GM19328 (cell line): ENCODE data around the gene COX7A2.

Source experiments
- ATAC-seq: cut with Tn5 transposase; IDR thresholded peaks from one replicate; pipeline ENCODE4 v1.9.1; 2021; ENCODE audit warnings: mild to moderate bottlenecking, moderate library complexity; ENCODE audit not compliant: unreplicated experiment

Gene COX7A2, protein sequence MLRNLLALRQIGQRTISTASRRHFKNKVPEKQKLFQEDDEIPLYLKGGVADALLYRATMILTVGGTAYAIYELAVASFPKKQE

GRCh38 chr6:75243333-75244062, at the start of gene COX7A2:
TSS of gene COX7A2 (minus strand) at chr6:75243801. CDS start at chr6:75243734, 67 bp downstream.
- peak; percentile 97 for ATAC-seq

DNA sequence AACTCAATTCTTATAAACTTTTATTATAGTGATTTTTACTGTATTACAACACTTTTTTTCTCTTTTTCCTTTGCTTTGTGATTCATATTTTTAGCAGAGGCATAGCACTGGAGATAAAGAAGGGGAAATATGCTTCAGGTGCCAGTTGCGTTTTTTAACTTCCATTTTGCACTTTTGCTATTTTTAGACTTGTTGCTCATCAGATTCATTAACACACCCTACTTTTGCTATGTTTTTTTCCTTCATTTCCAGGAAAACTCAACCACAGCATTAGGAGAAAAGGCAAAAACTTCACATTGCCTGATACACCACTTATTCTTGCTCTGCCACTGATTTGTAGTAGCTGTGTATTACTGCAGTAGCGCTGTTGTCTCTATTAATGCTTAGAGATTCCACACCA, 49.0 kb upstream of the COX7A2 start:
- ATAC-seq: no peak

DNA sequence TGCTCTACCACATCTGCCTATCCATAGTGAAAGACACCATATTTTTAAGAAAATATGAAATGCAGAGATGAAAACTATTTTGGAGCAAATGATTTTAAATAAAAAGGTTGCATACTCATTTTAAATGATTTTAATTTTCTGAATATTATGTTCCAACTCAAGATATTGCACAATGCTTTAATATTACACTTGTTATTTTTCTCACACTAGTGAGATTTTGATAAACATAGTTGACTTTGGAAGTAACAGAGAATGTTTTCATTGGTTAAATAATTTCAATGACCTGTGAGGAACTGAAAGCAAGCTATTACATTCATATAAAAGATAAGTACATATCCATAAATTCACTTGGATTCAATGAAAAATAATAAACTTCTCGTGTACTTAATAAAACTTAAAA, 48.1 kb upstream of the COX7A2 start:
- ATAC-seq: no peak

DNA sequence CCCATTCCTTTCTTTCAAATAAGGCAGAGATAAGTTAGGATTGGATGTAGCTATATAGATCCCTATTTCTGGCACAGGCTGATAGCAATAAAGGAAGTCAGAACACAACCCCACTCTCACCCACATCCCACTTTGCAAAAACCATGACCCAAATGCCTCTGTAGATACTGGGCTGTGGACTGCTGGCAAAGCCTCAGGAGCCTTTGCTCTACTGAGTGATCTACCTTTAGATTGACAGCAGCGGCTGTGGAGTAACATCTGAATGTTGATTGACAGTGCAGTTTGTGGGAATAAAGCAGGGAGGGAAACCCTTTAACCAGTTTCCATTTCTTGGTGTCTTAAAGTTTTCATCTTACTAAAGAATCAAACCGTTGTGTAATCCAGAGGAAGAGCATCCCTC, 47.7 kb upstream of the COX7A2 start:
- ATAC-seq: no peak

- ATAC-seq: no peak
Measured at GRCh38 chr6:75290136-75290945, 46.7 kb upstream of the COX7A2 start.

- no peak for ATAC-seq
Measured at GRCh38 chr6:75288023-75288422, 44.4 kb upstream of the COX7A2 start.

DNA sequence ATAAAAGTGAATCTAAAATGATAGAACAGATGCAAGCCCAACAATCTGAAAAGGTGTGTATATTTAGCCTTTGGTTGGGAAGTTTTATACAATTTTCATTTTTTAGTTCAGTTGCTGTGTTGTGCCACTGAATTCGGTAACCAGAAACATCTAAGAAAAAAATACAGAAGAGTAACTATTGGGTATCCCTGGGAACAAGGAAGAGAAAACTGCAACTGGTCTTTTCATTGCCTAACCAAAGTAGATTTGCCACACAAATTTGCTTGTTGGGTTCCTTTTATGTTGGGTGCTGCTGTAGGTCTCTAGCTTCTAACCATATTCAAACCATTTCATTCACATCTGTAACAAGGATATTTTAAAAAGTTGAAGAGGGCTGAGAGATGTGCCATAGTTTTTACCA, 43.8 kb upstream of the COX7A2 start:
- no peak for ATAC-seq

DNA sequence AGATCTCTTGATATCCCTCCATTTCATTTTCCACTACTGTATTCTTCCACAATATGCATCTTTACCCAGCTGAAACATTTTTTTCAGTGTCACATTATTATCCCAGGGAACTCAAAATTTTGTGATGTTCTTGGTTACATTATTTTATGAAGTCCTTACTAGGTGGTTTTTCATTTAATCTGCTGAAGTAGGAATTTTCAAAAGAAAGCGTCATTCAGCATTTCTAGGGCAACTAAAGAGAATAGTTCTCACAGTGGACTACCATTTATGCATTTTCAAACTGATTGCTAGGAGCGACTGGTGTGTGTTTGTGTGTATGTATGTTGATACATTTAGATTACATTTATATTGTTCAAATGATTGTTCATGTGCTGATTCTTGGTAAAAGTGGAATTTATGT, 43.4 kb upstream of the COX7A2 start:
- no peak for ATAC-seq

DNA sequence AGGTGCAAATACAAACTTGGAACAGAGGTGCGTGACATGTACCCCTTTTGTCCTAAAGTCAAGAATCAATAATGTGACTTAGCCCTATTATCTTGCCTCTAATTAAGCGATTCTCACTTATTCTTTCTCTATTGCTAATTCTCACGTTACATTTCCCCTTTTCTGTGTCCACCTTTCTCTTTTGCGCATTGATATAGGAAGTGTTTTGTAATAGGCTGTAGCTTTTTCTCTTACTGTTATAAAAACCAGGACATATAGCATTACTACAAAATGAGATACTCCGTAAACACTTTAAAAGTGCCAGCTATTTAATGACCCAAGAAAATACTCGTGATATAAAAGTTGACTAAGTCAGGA, 41.7 kb upstream of the COX7A2 start:
- no peak for ATAC-seq

DNA sequence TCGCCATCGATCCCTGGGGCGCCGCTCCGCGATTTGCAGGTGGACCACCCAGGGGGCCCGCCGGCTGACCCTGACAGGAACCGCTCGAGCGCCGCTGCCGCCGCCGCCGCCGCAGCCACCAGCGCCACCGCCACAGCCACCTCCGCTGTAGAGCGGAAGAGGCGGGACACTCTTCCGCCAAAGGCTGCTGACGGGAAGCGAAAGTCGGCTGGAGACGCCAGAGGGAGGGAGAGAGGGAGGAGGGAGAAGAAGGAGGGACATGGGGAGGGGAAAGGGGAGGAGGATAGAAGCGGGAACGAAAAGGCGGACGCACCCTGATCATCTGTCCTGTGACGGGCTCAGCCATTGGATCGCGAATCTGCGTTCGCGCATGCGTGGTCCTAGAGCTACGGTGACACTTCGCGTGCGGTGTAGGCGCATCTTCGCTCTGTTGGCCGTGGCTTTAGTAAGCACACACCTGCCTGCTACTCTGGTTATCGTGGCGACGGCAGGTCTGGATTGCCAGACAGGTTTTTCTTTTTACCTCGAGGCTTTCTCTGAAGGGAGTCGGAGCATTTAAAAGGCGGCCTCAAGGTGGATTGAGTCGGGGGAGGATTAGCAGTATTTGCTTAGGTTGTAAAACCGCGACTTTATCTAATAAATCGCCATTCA, 41.2 kb upstream of the COX7A2 start, which contains the start of gene TMEM30A:
TMEM30A (minus strand) TSS at position 161 of the 651 bp plus-strand sequence; CDS start at position 7, 154 bp downstream.
- ATAC-seq: peak; percentile 89

DNA sequence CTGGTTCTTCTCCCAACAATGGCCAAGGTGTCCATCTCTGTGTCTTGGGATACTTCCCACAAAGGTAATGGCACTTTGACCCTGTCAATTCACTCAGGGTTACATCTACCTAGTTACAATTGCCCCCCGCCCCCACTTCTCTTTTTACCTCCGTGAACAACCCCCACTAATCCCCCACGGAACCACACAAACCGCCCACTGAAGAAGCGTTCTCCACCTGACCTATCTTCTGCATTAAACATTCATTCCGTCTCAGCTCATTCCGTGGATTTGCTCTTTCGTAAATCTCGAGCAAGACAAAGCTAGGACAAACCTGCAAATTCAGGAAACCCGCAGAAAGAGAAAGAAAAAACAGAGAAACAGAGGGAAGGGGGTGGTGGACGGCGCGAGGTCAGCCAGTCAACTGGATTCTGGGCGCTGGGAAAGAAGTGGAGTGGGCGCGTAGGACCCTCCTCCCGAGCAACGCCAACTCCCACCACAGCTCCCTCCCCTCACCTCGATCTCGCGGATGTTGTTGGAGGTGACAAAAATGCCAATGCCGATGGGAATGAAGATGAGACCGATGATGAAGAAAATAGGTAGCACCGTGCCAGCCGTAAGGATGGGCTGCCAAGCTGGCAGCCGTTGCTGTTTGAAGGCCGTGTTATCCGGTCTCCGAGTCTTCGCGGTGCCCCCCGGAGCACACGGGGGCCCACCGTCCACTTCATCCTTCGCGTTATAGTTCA, 40.5 kb upstream of the COX7A2 start:
- peak; percentile 14 for ATAC-seq

DNA sequence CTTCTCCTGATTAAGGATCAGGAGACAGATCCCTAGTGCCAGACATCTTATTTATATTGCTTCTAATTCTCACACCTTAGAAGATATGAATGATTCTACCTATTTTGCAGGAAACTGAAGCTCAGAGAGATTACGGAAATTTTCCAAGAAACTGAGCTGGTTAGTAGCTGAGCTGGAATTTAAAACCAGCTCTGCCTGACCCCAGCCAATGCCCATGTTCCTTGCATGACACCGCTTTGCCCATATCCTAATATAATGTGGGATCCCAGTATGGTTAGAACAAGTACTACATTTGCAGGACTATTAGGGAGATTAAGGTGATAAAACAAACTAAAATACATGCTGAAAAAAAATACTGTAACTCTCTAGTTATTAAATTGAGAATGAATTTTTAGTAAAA, 39.1 kb upstream of the COX7A2 start:
- no peak for ATAC-seq

GRCh38 chr6:75281653-75282052, 38.1 kb upstream of the COX7A2 start:
- ATAC-seq: no peak

DNA sequence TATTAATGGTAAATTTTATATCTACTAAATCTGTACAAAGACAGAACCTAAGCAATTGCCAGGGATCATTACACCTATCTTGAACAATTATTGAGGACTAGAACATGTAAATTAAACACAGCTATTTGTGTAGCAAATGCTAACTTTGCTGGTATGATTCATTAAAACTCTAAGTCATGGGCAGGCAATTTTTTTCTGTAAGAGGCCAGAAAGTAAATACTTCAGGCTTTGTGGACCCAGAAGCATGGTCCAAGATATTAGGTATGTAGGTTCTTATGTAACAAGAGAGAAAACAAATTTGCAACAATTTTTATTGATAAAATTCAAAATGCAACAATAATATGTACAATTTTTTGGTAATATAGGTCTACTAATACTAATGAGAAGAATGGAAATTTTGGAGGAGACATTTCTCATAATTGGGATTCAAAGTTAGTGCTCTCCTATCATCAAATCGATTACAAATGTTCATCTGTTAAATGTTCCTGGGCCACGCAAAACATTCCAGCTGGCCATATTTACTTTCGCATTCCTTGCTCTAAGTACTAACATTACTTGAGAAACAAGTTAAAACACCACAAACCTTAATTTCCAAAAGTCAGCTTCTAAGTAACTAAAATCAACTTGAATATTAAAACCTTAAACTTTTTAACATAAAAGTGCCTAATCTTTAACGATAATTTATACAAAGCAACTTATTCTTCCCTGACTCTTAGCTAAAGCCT, 36.7 kb upstream of the COX7A2 start:
- ATAC-seq: no peak

GRCh38 chr6:75279418-75279817, 35.8 kb upstream of the COX7A2 start:
- no peak for ATAC-seq

DNA sequence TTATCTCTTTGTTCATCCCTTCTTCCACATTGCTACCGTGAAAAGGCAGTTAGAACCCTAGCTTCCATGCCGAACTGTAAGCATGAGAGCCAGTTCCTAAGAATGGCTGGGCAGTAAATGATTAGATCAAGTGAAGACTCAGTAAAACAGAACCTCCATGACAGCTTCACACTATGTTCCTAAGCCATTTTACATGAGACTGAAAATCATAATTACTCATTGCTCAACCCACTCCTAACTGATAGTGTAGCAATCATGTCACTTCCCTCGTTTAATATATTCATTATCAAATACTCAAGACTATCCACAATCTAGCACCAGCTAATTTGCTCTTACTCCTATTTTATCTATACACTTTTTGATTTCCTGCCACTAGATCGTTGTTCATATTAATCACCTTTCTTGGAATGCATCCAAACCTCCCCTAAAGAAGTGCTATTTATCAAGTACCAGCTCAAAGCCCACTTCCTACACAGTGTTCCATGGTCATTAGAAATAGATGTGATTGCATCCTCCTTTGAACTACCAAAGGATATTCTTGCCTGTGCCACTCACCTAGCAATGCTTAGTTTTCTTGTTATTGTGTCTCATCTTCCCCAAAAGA, 35.0 kb upstream of the COX7A2 start:
- no peak for ATAC-seq

GRCh38 chr6:75275067-75275466, 31.5 kb upstream of the COX7A2 start:
- no peak for ATAC-seq

- no peak for ATAC-seq
Measured at GRCh38 chr6:75273009-75273408, 29.4 kb upstream of the COX7A2 start.

- no peak for ATAC-seq
Measured at GRCh38 chr6:75272145-75272840, 28.7 kb upstream of the COX7A2 start.
